Transverse colon (tissue), 4 donors: ENCODE data around the gene MAFF.

Experiments used
- CTCF ChIP-seq, 5 experiments: fragments of 200-600 bp in 3 of 5; fragments of 450-650 bp in 2 of 5; sonication (generic) in 3 of 5; IDR thresholded peaks; 1 replicate in 2 of 5; 2 replicates in 3 of 5; pipeline ENCODE4 v1.5.1; 2016 to 2017; ENCODE audit warnings: antibody characterized with exemption in 5 of 5, inconsistent platforms in 3 of 5, mild to moderate bottlenecking in 2 of 5, moderate library complexity in 1 of 5
- EP300 ChIP-seq: sonication (generic); formaldehyde crosslinking; IDR thresholded peaks from one replicate; pipeline ENCODE4 v1.6.1; 2017; ENCODE audit warnings: antibody characterized with exemption, low read depth
- POLR2A ChIP-seq: fragments of 450-650 bp; IDR thresholded peaks from one replicate; pipeline ENCODE4 v1.6.1; 2016; ENCODE audit warnings: antibody characterized with exemption, mild to moderate bottlenecking, moderate library complexity
- POLR2AphosphoS5 ChIP-seq, 3 donors: sonication (generic); formaldehyde crosslinking; IDR thresholded peaks; one replicate each; pipeline ENCODE4 v1.6.1; 2016; ENCODE audit warnings: antibody characterized with exemption in 3 of 3

GRCh38 chr22:38189104-38189503 lies 12.7 kb upstream of the MAFF start:
- TF ChIP-seq CTCF (IDR thresholded peaks at IDR 0.05) (no peak), POLR2A (no peak), POLR2AphosphoS5 (IDR thresholded peaks at IDR 0.05) (no peak), EP300 (no peak)
